Spleen (tissue), 11 donors: ENCODE measurements around the gene TMEM141. TPM values are rescaled to one million over a fixed set of nuclear protein-coding genes. Genes with fewer than 3 reads are reported as not detected.

Experiments used
- DNase-seq: peaks from one replicate; pipeline ENCODE4 v3.0.0-alpha.2; 2020
- H3K27ac ChIP-seq, 8 donors: fragments of 200-600 bp; sonication (generic) in 7 of 8; 1 replicate in 4 of 8; 2 replicates in 4 of 8; pipeline versions ENCODE4 v1.5.0 to v1.8.0; 2016 to 2021; ENCODE audit warnings: inconsistent platforms in 4 of 8, mild to moderate bottlenecking in 4 of 8, moderate library complexity in 1 of 8
- H3K27me3 ChIP-seq, 7 donors: fragments of 200-600 bp; sonication (generic) in 6 of 7; replicated peaks in 1 of 7; 1 replicate in 4 of 7; 2 replicates in 3 of 7; pipeline versions ENCODE4 v1.5.0 to v1.8.0; 2016 to 2021; ENCODE audit warnings: inconsistent platforms in 3 of 7, mild to moderate bottlenecking in 1 of 7
- H3K36me3 ChIP-seq, 6 donors: fragments of 200-600 bp; sonication (generic) in 5 of 6; 1 replicate in 4 of 6; 2 replicates in 2 of 6; pipeline versions ENCODE4 v1.5.0 to v1.8.0; 2016 to 2021; ENCODE audit warnings: inconsistent platforms in 2 of 6
- H3K4me1 ChIP-seq, 6 donors: fragments of 200-600 bp; sonication (generic) in 5 of 6; 1 replicate in 3 of 6; 2 replicates in 3 of 6; pipeline versions ENCODE4 v1.5.0 to v1.8.0; 2016 to 2021; ENCODE audit warnings: inconsistent platforms in 3 of 6
- H3K4me3 ChIP-seq, 8 donors: fragments of 200-600 bp; sonication (generic) in 7 of 8; 1 replicate in 4 of 8; 2 replicates in 4 of 8; pipeline versions ENCODE4 v1.5.0 to v1.8.0; 2016 to 2021; ENCODE audit warnings: inconsistent platforms in 4 of 8, mild to moderate bottlenecking in 4 of 8, moderate library complexity in 2 of 8
- H3K9me3 ChIP-seq, 8 donors: fragments of 200-600 bp; sonication (generic) in 7 of 8; 1 replicate in 4 of 8; 2 replicates in 4 of 8; pipeline versions ENCODE4 v1.5.0 to v1.8.0; 2016 to 2021; ENCODE audit warnings: inconsistent platforms in 4 of 8
- CTCF ChIP-seq, 11 experiments: fragments of 200-600 bp in 7 of 11; fragments of 450-650 bp in 4 of 11; sonication (generic) in 4 of 11; IDR thresholded peaks in 8 of 11; conservative IDR thresholded peaks in 3 of 11; 1 replicate in 7 of 11; 2 replicates in 4 of 11; pipeline versions ENCODE4 v1.4.0 to v1.8.0; 2016 to 2021; ENCODE audit warnings: antibody characterized with exemption in 11 of 11, inconsistent platforms in 4 of 11, mild to moderate bottlenecking in 1 of 11
- POLR2A ChIP-seq, 3 donors: fragments of 450-650 bp; IDR thresholded peaks; one replicate each; pipeline ENCODE4 v1.5.1; 2017; ENCODE audit warnings: antibody characterized with exemption in 3 of 3, mild to moderate bottlenecking in 1 of 3
- POLR2AphosphoS5 ChIP-seq, 3 donors: sonication (generic); formaldehyde crosslinking; IDR thresholded peaks; one replicate each; pipeline ENCODE4 v1.5.1; 2017; ENCODE audit warnings: antibody characterized with exemption in 3 of 3
- WGBS, 5 donors: extraction: QIAGEN DNeasy Blood & Tissue Kit in 3 of 5; methylation state at CpG; one replicate each; pipeline versions ENCODE4 v1.1.5 to v1.1.7; 2013 to 2018; 5-methylcytosine and 5-hydroxymethylcytosine counted together
- intact Hi-C: fragments of 100-400 bp; cut with DNase I; formaldehyde crosslinking; loops from one replicate; pipeline ENCODE4 v1.15.0; 2023; ENCODE audit warnings: low total_unique reads
- polyA plus RNA-seq, 3 donors: library from polyadenylated mRNA; stranded (reverse); fragments of 200-250 nt; gene quantifications; one replicate each; pipeline ENCODE4 v1.2.1, GENCODE V29; 2013
- total RNA-seq, 7 donors: library from RNA; depleted of rRNA in 3 of 7; stranded (reverse); fragments of >200 nt in 3 of 7; fragmentation: NEBNext Ultra II Directional in 4 of 7; extraction: Animal tissue kit (Norgen Biotek cat#: 25700) in 4 of 7; gene quantifications; one replicate each; pipeline versions ENCODE4 v1.1.0 to v1.2.1, GENCODE V29; 2016 to 2021
- donor health status: healthy with polysubstance abuse.
- donor health status: DM: no; HTN: no; CAD: no; lungs with moderate emphysema.
- donor health status: DM: no; HTN: no; CAD: no.
- donor health status: Bipolar disorder and iron deficiency.
- donor health status: healthy.
- donor health status: DM: no; HTN: no; CAD: no.
- donor health status: DM: yes; HTN: yes; CAD: no.

Gene TMEM141
- total and polyA plus RNA-seq, 10 donors, result 32.1 to 92.8 (median 45.7) TPM

DNA sequence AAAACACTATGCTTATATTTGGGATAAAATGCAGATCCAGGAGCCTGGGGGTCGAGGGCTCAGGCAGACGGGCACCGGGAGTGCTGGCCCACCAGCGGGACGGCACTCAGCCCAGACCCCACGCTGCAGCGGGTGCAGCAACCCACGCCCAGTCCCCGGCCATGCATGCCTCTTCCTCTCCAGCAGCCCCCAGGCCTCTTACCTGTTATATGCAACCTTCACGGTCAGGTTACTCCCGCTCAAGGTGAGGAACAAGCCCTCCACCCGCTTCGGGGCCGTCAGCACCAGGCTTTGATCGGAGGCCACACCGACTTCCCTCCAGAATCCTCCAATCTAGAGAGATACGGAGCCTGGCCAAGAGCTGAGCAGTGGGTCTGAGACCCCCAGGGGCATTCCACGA lies 34.3 kb upstream of the TMEM141 start:
- TF ChIP-seq POLR2A (IDR thresholded peaks at IDR 0.05) (no peak), POLR2AphosphoS5 (IDR thresholded peaks at IDR 0.05) (no peak), CTCF (IDR thresholded peaks at IDR 0.05 in 8 of 11, conservative IDR thresholded peaks at IDR 0.05 in 3 of 11) (no peak)
- peak overlapping the region in 2 of 8 donors; percentile 65 to 66 for H3K27ac ChIP-seq
- no peak for DNase-seq
- peaks cover 0 to 33% (median 0%) of the 10 kb centered on the region in 7 donors for H3K27me3 ChIP-seq
- H3K36me3 ChIP-seq, result no peaks in the 10 kb centered on the region
- peaks cover 0 to 62% (median 24%) of the 10 kb centered on the region in 6 donors for H3K4me1 ChIP-seq
- H3K9me3 ChIP-seq, result peaks cover 0 to 33% (median 17%) of the 10 kb centered on the region in 8 donors
- intact Hi-C loops, result no loop called here
- 89 to 95% (median 93%) methylated on average over 15 to 18 of the region's 18 CpGs for WGBS, 5 donors
- no peak overlapping the region for H3K4me3 ChIP-seq

DNA sequence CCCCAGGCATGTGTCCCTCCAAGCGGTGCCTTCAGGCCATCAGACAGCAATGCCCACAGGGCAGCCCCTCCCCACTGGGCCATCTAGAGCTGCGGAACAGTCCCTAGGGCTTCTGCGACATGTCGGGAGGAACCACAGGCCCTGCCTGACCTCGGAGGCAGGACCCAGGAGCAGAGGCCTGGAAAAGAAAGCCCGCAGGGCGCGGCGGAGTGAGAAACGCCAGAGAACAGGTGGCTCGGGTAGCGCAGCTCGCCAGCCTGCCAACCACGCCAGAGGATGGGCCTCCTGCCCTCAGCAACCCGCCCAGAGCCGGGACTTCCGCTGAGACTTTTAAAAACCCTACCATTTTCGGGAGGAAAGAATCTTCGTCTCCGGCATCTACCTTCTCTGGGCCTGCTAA lies 33.8 kb upstream of the TMEM141 start:
- WGBS, 5 donors, result 82 to 91% (median 88%) methylated on average over 4 to 20 of the region's 20 CpGs
- peaks cover 0 to 62% (median 24%) of the 10 kb centered on the region in 6 donors for H3K4me1 ChIP-seq
- intact Hi-C loops, result no loop called here
- H3K36me3 ChIP-seq, result no peaks in the 10 kb centered on the region
- H3K4me3 ChIP-seq, result no peak overlapping the region
- TF ChIP-seq POLR2A (IDR thresholded peaks at IDR 0.05) (no peak), POLR2AphosphoS5 (IDR thresholded peaks at IDR 0.05) (no peak), CTCF (IDR thresholded peaks at IDR 0.05 in 8 of 11, conservative IDR thresholded peaks at IDR 0.05 in 3 of 11) (no peak)
- peaks cover 0 to 38% (median 0%) of the 10 kb centered on the region in 7 donors for H3K27me3 ChIP-seq
- DNase-seq, result peak; percentile 71
- peak overlapping the region in 4 of 8 donors; percentile 33 to 66 (median 54) for H3K27ac ChIP-seq
- peaks cover 0 to 28% (median 12%) of the 10 kb centered on the region in 8 donors for H3K9me3 ChIP-seq

DNA sequence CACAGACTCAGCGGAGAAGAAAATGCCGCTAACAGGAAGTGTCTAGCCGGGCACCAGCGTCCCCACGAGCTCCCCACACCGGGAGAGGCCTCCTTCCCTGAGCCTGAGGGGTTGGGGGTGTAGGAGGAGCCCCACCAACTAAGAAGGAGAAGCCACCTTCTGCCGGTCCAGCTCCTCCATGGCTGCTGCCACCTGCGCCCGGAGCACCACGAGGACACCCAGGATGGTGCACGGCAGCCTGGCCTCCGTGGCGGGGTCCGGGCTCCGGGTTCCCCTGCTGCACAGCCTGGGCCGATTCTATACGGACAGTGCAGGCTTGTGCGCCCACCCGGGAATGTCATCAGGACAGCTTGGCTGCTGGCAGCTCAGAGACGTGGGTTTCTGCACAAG lies 33.4 kb upstream of the TMEM141 start:
- H3K4me1 ChIP-seq, result peaks cover 0 to 62% (median 24%) of the 10 kb centered on the region in 6 donors
- intact Hi-C loops, result no loop called here
- DNase-seq, result peak; percentile 82
- H3K27me3 ChIP-seq, result peaks cover 0 to 42% (median 0%) of the 10 kb centered on the region in 7 donors
- H3K27ac ChIP-seq, result peak overlapping the region in 5 of 8 donors; percentile 29 to 66 (median 44)
- no peak overlapping the region for H3K4me3 ChIP-seq
- peaks cover 0 to 24% (median 8%) of the 10 kb centered on the region in 8 donors for H3K9me3 ChIP-seq
- WGBS, 5 donors, result 57 to 82% (median 79%) methylated on average over 6 to 20 of the region's 20 CpGs
- H3K36me3 ChIP-seq, result no peaks in the 10 kb centered on the region
- TF ChIP-seq POLR2AphosphoS5 (IDR thresholded peaks at IDR 0.05) (no peak), CTCF (IDR thresholded peaks at IDR 0.05 in 8 of 11, conservative IDR thresholded peaks at IDR 0.05 in 3 of 11) (no peak), POLR2A (IDR thresholded peaks at IDR 0.05) (no peak)

DNA sequence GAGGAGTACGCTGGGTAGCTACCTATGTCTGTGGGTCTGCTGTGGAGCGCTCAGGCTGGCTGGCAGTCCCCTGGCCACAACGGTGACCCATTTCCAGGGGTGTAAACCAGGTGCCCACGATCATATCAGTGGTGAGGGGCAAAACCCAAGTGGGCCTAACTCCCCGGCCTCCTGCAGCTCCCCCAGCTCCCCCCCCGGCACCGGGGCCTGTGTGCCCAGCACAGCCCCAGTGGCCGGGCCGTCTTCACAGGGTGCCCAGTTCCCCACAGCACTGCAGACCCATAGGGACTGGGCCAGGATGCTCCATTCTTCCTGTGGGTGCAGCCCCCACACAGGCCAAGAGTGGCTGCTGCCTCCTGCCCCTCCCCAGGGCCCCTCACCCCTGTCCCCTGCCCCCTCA lies 32.1 kb upstream of the TMEM141 start:
- Histone ChIP-seq H3K27ac (peak overlapping the region in 1 of 8 donors; percentile 38), H3K27me3 (peaks cover 0 to 55% (median 6%) of the 10 kb centered on the region in 7 donors), H3K4me1 (peaks cover 0 to 68% (median 27%) of the 10 kb centered on the region in 6 donors), H3K36me3 (no peaks in the 10 kb centered on the region), H3K9me3 (peaks cover 0 to 13% (median 2%) of the 10 kb centered on the region in 8 donors), H3K4me3 (no peak overlapping the region)
- TF ChIP-seq CTCF (IDR thresholded peaks at IDR 0.05 in 8 of 11, conservative IDR thresholded peaks at IDR 0.05 in 3 of 11), result no peak
- TF ChIP-seq POLR2A (IDR thresholded peaks at IDR 0.05), result no peak
- TF ChIP-seq POLR2AphosphoS5 (IDR thresholded peaks at IDR 0.05), result no peak
- WGBS, 5 donors, result 77 to 82% (median 79%) methylated on average over 7 to 9 of the region's 9 CpGs; no CpG with 5 or more reads in 1 of the 5 donors
- peak; percentile 71 for DNase-seq
- intact Hi-C loops, result no loop called here
